Astrocyte (in vitro differentiated cells and primary cell): ENCODE measurements around the gene ASPG. TPM values are rescaled to one million over a fixed set of nuclear protein-coding genes. Genes with fewer than 3 reads are reported as not detected.

Source experiments
- DNase-seq: peaks from one replicate; pipeline ENCODE4 v3.0.0-alpha.2; 2010; ENCODE audit warnings: low read depth
- FAIRE-seq: peaks from 2 replicates; lab custom pipeline; 2011; peaks lifted over from hg19 to GRCh38; lab: Jason Lieb, UNC
- H2AFZ ChIP-seq: 2 replicates; pipeline ENCODE4 v1.6.0; 2012; ENCODE audit warnings: low read depth, low read length, inconsistent platforms
- H3K27ac ChIP-seq: 2 replicates; pipeline ENCODE4 v1.5.1; 2011; ENCODE audit warnings: low read depth, low read length, inconsistent platforms
- H3K27me3 ChIP-seq: 2 replicates; pipeline ENCODE4 v1.6.0; 2011; ENCODE audit warnings: low read length, inconsistent platforms; ENCODE audit not compliant: insufficient read depth
- H3K36me3 ChIP-seq: 2 replicates; pipeline ENCODE4 v1.5.1; 2011; ENCODE audit warnings: low read length, inconsistent platforms; ENCODE audit not compliant: insufficient read depth
- H3K4me1 ChIP-seq: 2 replicates; pipeline ENCODE4 v1.5.1; 2011; ENCODE audit warnings: low read length, inconsistent platforms; ENCODE audit not compliant: insufficient read depth
- H3K4me2 ChIP-seq: 2 replicates; pipeline ENCODE4 v1.6.0; 2012; ENCODE audit warnings: low read length, inconsistent platforms
- H3K4me3 ChIP-seq: 2 replicates; pipeline ENCODE4 v1.5.1; 2011; ENCODE audit warnings: low read depth, mild to moderate bottlenecking, low read length, inconsistent platforms; ENCODE audit not compliant: insufficient read depth
- H3K79me2 ChIP-seq: 2 replicates; pipeline ENCODE4 v1.6.0; 2012; ENCODE audit warnings: mild to moderate bottlenecking, low read length, inconsistent platforms; ENCODE audit not compliant: insufficient read depth
- H3K9ac ChIP-seq: 2 replicates; pipeline ENCODE4 v1.6.0; 2012; ENCODE audit warnings: mild to moderate bottlenecking, low read length, inconsistent platforms
- H3K9me3 ChIP-seq: 2 replicates; pipeline ENCODE4 v1.5.1; 2012; ENCODE audit warnings: low read depth, mild to moderate bottlenecking, low read length, inconsistent platforms; ENCODE audit not compliant: insufficient read depth
- H4K20me1 ChIP-seq: 2 replicates; pipeline ENCODE4 v1.6.0; 2012; ENCODE audit warnings: low read length, inconsistent platforms; ENCODE audit not compliant: insufficient read depth
- H3K27ac Mint-ChIP-seq: one replicate; pipeline ENCODE4 v1.8.0; 2021; ENCODE audit warnings: mild to moderate bottlenecking, mixed read lengths; ENCODE audit not compliant: unreplicated experiment
- H3K27me3 Mint-ChIP-seq: one replicate; pipeline ENCODE4 v1.8.0; 2021; ENCODE audit warnings: low read depth, mixed read lengths; ENCODE audit not compliant: unreplicated experiment
- H3K36me3 Mint-ChIP-seq: one replicate; pipeline ENCODE4 v1.8.0; 2021; ENCODE audit warnings: low read depth, mixed read lengths; ENCODE audit not compliant: unreplicated experiment
- H3K4me1 Mint-ChIP-seq: one replicate; pipeline ENCODE4 v1.8.0; 2021; ENCODE audit warnings: low read depth, mixed read lengths; ENCODE audit not compliant: unreplicated experiment
- H3K4me3 Mint-ChIP-seq: one replicate; pipeline ENCODE4 v1.8.0; 2021; ENCODE audit warnings: mild to moderate bottlenecking, moderate library complexity, mixed read lengths; ENCODE audit not compliant: unreplicated experiment
- H3K9me3 Mint-ChIP-seq: one replicate; pipeline ENCODE4 v1.8.0; 2021; ENCODE audit warnings: mild to moderate bottlenecking, mixed read lengths; ENCODE audit not compliant: unreplicated experiment
- CTCF ChIP-seq: IDR thresholded peaks from 2 replicates; pipeline ENCODE4 v1.5.1; 2011; ENCODE audit warnings: low read depth, mild to moderate bottlenecking, inconsistent platforms, low read length, moderate library complexity; ENCODE audit not compliant: insufficient read depth
- EZH2 ChIP-seq: IDR thresholded peaks from 2 replicates; pipeline ENCODE4 v1.6.1; 2012; ENCODE audit warnings: mild to moderate bottlenecking, low read length, inconsistent platforms; ENCODE audit not compliant: insufficient read depth
- total RNA-seq: library from RNA; stranded (reverse); gene quantifications from 2 replicates; pipeline ENCODE4 v1.2.1, GENCODE V29; 2021

The ASPG gene
- total RNA-seq, 1 donor from 2014 or later, result not detected

DNA sequence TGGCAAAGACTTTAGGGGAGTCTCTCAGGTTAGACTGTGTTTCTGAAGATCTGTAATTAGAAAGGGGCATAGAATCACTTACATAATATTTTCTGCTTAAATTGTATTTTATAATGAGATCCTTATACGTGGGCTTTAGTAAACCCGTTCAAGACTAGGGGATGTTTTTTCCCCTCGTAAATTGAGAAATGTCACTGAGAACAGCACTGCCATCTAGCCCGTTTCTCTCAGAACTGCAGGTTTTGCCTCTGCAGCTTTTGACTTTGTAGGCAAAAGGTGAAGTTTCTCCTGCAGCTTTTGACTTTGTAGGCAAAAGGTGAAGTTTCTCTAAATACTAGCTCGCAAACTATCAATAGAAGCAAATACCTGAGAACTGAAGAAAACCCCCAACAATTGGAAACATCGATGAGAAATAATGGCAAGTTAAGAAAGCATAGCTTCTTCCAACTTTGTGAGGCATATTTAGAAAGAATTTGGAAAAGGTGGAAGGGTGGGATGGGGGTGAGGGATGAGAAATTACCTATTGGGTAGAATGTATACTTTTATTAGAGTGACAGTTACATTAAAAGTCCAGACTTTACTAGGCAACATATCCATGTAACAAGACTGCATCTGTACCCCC, 9.9 kb upstream of the ASPG start:
- H3K9me3 ChIP-seq, result peaks cover 3% of the 10 kb centered on the region
- H3K4me1 ChIP-seq, result no peaks in the 10 kb centered on the region
- no peak overlapping the region for H3K27ac ChIP-seq
- H3K9ac ChIP-seq, result no peak overlapping the region
- H3K36me3 ChIP-seq, result no peaks in the 10 kb centered on the region
- no peaks in the 10 kb centered on the region for H3K27me3 ChIP-seq
- no peak overlapping the region for H2AFZ ChIP-seq
- Mint-ChIP-seq H3K27me3 (peaks cover 15% of the 10 kb centered on the region), H3K4me3 (no peak overlapping the region), H3K4me1 (no peaks in the 10 kb centered on the region), H3K36me3 (peaks cover 3% of the 10 kb centered on the region), H3K27ac (no peak overlapping the region), H3K9me3 (peaks cover 3% of the 10 kb centered on the region)
- H4K20me1 ChIP-seq, result no peaks in the 10 kb centered on the region
- no peak overlapping the region for H3K4me2 ChIP-seq
- DNase-seq, result no peak
- TF ChIP-seq EZH2, result no peak
- peak; percentile 24 for TF ChIP-seq CTCF
- H3K79me2 ChIP-seq, result no peaks in the 10 kb centered on the region
- FAIRE-seq, result no peak
- no peak overlapping the region for H3K4me3 ChIP-seq

- DNase-seq, result no peak
- no peak overlapping the region for H3K4me2 ChIP-seq
These were observed 8.8 kb upstream of the ASPG start for GRCh38 chr14:104076743-104077142.

More at GRCh38 chr14:104076743-104077142, 8.8 kb upstream of the ASPG start:
- Histone ChIP-seq H2AFZ (no peak overlapping the region), H3K27me3 (no peaks in the 10 kb centered on the region), H3K4me3 (no peak overlapping the region), H3K9ac (no peak overlapping the region), H4K20me1 (no peaks in the 10 kb centered on the region), H3K36me3 (no peaks in the 10 kb centered on the region), H3K79me2 (no peaks in the 10 kb centered on the region), H3K4me1 (no peaks in the 10 kb centered on the region), H3K9me3 (peaks cover 3% of the 10 kb centered on the region), H3K27ac (no peak overlapping the region)
- H3K27ac Mint-ChIP-seq, result no peak overlapping the region
- peaks cover 3% of the 10 kb centered on the region for H3K36me3 Mint-ChIP-seq
- H3K9me3 Mint-ChIP-seq, result peaks cover 3% of the 10 kb centered on the region
- no peak overlapping the region for H3K4me3 Mint-ChIP-seq
- no peak for TF ChIP-seq EZH2
- no peak for TF ChIP-seq CTCF
- no peak for FAIRE-seq
- H3K27me3 Mint-ChIP-seq, result peaks cover 19% of the 10 kb centered on the region
- no peaks in the 10 kb centered on the region for H3K4me1 Mint-ChIP-seq
